Trophoblast cell (in vitro differentiated cells and primary cell): ENCODE results near the gene DDX59. TPM values are rescaled to one million over a fixed set of nuclear protein-coding genes. Genes with fewer than 3 reads are reported as not detected.

Experiments used
- DNase-seq, 2 donors: peaks; one replicate each; pipeline ENCODE4 v3.0.0-alpha.2; 2016
- H2AFZ ChIP-seq: 2 replicates; pipeline ENCODE4 v1.6.1; 2013; ENCODE audit warnings: low read length, moderate library complexity, mild to moderate bottlenecking; ENCODE audit not compliant: insufficient read depth, poor library complexity
- H2AK5ac ChIP-seq: 2 replicates; pipeline ENCODE4 v1.6.1; 2013; ENCODE audit warnings: mild to moderate bottlenecking, low read length
- H2BK120ac ChIP-seq: 2 replicates; pipeline ENCODE4 v1.6.1; 2013; ENCODE audit warnings: low read length, mild to moderate bottlenecking, moderate library complexity; ENCODE audit not compliant: insufficient read depth, poor library complexity
- H2BK12ac ChIP-seq: 2 replicates; pipeline ENCODE4 v1.6.1; 2013; ENCODE audit warnings: mild to moderate bottlenecking, low read length, moderate library complexity
- H2BK5ac ChIP-seq: 2 replicates; pipeline ENCODE4 v1.6.1; 2013; ENCODE audit warnings: low read length, low read depth, moderate library complexity, mild to moderate bottlenecking; ENCODE audit not compliant: poor library complexity
- H3K14ac ChIP-seq: 2 replicates; pipeline ENCODE4 v1.6.1; 2013; ENCODE audit warnings: mild to moderate bottlenecking, low read length
- H3K18ac ChIP-seq: 2 replicates; pipeline ENCODE4 v1.6.1; 2013; ENCODE audit warnings: mild to moderate bottlenecking, low read length
- H3K23ac ChIP-seq: 2 replicates; pipeline ENCODE4 v1.6.1; 2013; ENCODE audit warnings: low read length
- H3K27ac ChIP-seq: 2 replicates; pipeline ENCODE4 v1.5.1; 2013; ENCODE audit warnings: low read depth, mild to moderate bottlenecking, inconsistent platforms, low read length, moderate library complexity
- H3K27me3 ChIP-seq: 2 replicates; pipeline ENCODE4 v1.6.1; 2013; ENCODE audit warnings: inconsistent platforms, mild to moderate bottlenecking, low read length, moderate library complexity; ENCODE audit not compliant: insufficient read depth
- H3K36me3 ChIP-seq, 2 experiments: 1 replicate in 1 of 2; 2 replicates in 1 of 2; pipeline ENCODE4 v1.6.1; 2013; ENCODE audit warnings: low read length in 2 of 2, mild to moderate bottlenecking in 2 of 2, moderate library complexity in 1 of 2; ENCODE audit not compliant: insufficient read depth in 2 of 2, control insufficient read depth in 1 of 2
- H3K4ac ChIP-seq: 2 replicates; pipeline ENCODE4 v1.6.1; 2013; ENCODE audit warnings: low read depth, mild to moderate bottlenecking, low read length, moderate library complexity
- H3K4me1 ChIP-seq, 2 experiments: 1 replicate in 1 of 2; 2 replicates in 1 of 2; pipeline ENCODE4 v1.6.1; 2013; ENCODE audit warnings: low read length in 2 of 2, mild to moderate bottlenecking in 2 of 2, moderate library complexity in 1 of 2; ENCODE audit not compliant: insufficient read depth in 2 of 2, control insufficient read depth in 1 of 2
- H3K4me2 ChIP-seq: 2 replicates; pipeline ENCODE4 v1.6.1; 2013; ENCODE audit warnings: inconsistent platforms, mild to moderate bottlenecking, low read length, moderate library complexity
- H3K4me3 ChIP-seq: 2 replicates; pipeline ENCODE4 v1.5.1; 2013; ENCODE audit warnings: mild to moderate bottlenecking, low read depth, low read length, inconsistent platforms
- H3K79me1 ChIP-seq: one replicate; pipeline ENCODE4 v1.6.1; 2013; ENCODE audit warnings: low read length
- H3K79me2 ChIP-seq: 2 replicates; pipeline ENCODE4 v1.6.1; 2013; ENCODE audit warnings: low read length, mild to moderate bottlenecking; ENCODE audit not compliant: control insufficient read depth, insufficient read depth, poor library complexity
- H3K9ac ChIP-seq: 2 replicates; pipeline ENCODE4 v1.6.1; 2013; ENCODE audit warnings: mild to moderate bottlenecking, low read length
- H3K9me3 ChIP-seq: 2 replicates; pipeline ENCODE4 v1.6.1; 2013; ENCODE audit warnings: low read depth, mild to moderate bottlenecking, control low read depth, inconsistent platforms, low read length; ENCODE audit not compliant: insufficient read depth
- H4K12ac ChIP-seq: 2 replicates; pipeline ENCODE4 v1.6.1; 2013; ENCODE audit warnings: low read depth, mild to moderate bottlenecking, low read length, moderate library complexity
- H4K8ac ChIP-seq: 2 replicates; pipeline ENCODE4 v1.6.1; 2013; ENCODE audit warnings: low read depth, mild to moderate bottlenecking, low read length, moderate library complexity
- H4K91ac ChIP-seq: one replicate; pipeline ENCODE4 v1.6.1; 2013; ENCODE audit warnings: low read depth, mild to moderate bottlenecking, low read length, moderate library complexity
- WGBS: extraction: QIAGEN DNeasy Blood & Tissue Kit; methylation state at CpG from one replicate; pipeline ENCODE4 v1.1.7; 2013; ENCODE audit warnings: missing lambda C conversion rate; ENCODE audit not compliant: insufficient read length, insufficient coverage; ENCODE audit errors: extremely low coverage; 5-methylcytosine and 5-hydroxymethylcytosine counted together
- polyA plus RNA-seq: library from polyadenylated mRNA; stranded (reverse); fragments of 200-250 nt; gene quantifications from 2 replicates; pipeline ENCODE4 v1.2.3, GENCODE V29; 2013

Gene DDX59
- polyA plus RNA-seq: 20.7 and 21.7 TPM in 2 replicates

GRCh38 chr1:200669314-200670241 is at the start of gene DDX59:
TSS of gene DDX59 (minus strand) at chr1:200669907. CDS start at chr1:200666740, 3,167 bp downstream.
- Histone ChIP-seq H3K9me3 (no peaks in the 10 kb centered on the region), H4K91ac (peak within 1 kb of the TSS; percentile 100), H4K8ac (peak within 1 kb of the TSS; percentile 100), H3K4me1 (no peaks in the 10 kb centered on the region), H3K9ac (peak within 1 kb of the TSS; percentile 98), H2AFZ (peak within 1 kb of the TSS; percentile 95), H4K12ac (peak within 1 kb of the TSS; percentile 99), H2BK12ac (peak within 1 kb of the TSS; percentile 87), H3K4me2 (peak within 1 kb of the TSS; percentile 90), H2BK120ac (peak within 1 kb of the TSS; percentile 99), H3K79me2 (peaks cover 9% of the 10 kb centered on the region), H3K18ac (peak within 1 kb of the TSS; percentile 100), H3K27me3 (no peaks in the 10 kb centered on the region), H2AK5ac (peak within 1 kb of the TSS; percentile 97), H3K79me1 (peaks cover 9% of the 10 kb centered on the region), H2BK5ac (peak within 1 kb of the TSS; percentile 100), H3K23ac (no peak within 1 kb of the TSS), H3K4ac (peak within 1 kb of the TSS; percentile 97), H3K27ac (peak within 1 kb of the TSS; percentile 100), H3K4me3 (peak within 1 kb of the TSS; percentile 91), H3K36me3 (peaks cover 10 to 12% of the 10 kb centered on the region in 2 experiments), H3K14ac (peak within 1 kb of the TSS; percentile 100)
- no CpG with 5 or more reads among the region's 91 CpGs for WGBS
- DNase-seq: peak; percentile 94 to 97

DNA sequence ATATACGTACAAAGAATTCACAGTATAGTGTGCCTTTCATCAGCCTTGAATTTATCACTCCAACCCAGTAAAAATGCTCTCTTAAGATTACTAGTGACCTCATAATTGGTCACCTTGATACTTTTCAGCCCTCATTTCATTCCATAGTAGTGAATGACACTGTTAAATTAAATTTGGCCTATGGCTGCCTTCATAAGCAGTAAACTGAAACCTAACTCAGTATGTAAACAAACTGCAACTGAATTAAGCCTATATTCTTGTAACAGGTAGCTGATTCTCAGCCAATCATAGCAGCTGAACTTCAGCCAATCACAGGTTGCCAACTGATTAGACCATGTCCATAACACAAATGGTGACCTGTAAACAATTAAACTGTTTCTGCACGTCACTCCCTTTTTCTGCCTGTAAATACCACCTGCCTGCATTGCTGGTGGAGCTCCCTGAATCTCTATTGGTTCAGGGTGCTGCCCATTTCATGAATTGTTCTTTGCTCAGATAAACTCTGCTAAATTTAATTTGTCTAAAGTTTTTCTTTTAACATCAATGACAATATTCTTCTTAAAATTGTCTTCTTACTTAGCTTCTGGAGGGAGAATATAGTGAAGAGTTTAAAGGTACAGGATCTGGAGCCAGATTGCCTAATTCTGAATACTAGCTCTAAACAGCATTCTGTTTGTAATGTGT is 44.9 kb upstream of the DDX59 start:
- Histone ChIP-seq H4K91ac (no peak overlapping the region), H3K4me3 (no peak overlapping the region), H2AFZ (no peak overlapping the region), H3K14ac (no peak overlapping the region), H3K27me3 (no peaks in the 10 kb centered on the region), H2BK120ac (no peak overlapping the region), H4K8ac (no peak overlapping the region), H3K4me2 (no peak overlapping the region), H3K4me1 (no peaks in the 10 kb centered on the region), H3K18ac (no peak overlapping the region), H3K79me1 (no peaks in the 10 kb centered on the region), H3K27ac (no peak overlapping the region), H3K4ac (no peak overlapping the region), H2AK5ac (no peak overlapping the region), H3K79me2 (no peaks in the 10 kb centered on the region), H2BK5ac (no peak overlapping the region), H3K9ac (no peak overlapping the region), H3K9me3 (no peaks in the 10 kb centered on the region), H4K12ac (no peak overlapping the region), H2BK12ac (no peak overlapping the region), H3K23ac (no peak overlapping the region), H3K36me3 (no peaks in the 10 kb centered on the region)
- DNase-seq: no peak
- WGBS: no CpG with 5 or more reads among the region's 2 CpGs

GRCh38 chr1:200710166-200710565 is 40.5 kb upstream of the DDX59 start:
- no peak for DNase-seq
- no peak overlapping the region for H3K18ac ChIP-seq
- no peaks in the 10 kb centered on the region for H3K9me3 ChIP-seq
- H3K14ac ChIP-seq: no peak overlapping the region
- H2AFZ ChIP-seq: no peak overlapping the region
- H4K8ac ChIP-seq: no peak overlapping the region
- no peaks in the 10 kb centered on the region for H3K79me2 ChIP-seq
- no peak overlapping the region for H2BK120ac ChIP-seq
- no peak overlapping the region for H4K91ac ChIP-seq
- no peak overlapping the region for H4K12ac ChIP-seq
- H3K23ac ChIP-seq: no peak overlapping the region
- H2BK5ac ChIP-seq: no peak overlapping the region
- peaks cover 2% of the 10 kb centered on the region for H3K79me1 ChIP-seq
- no peak overlapping the region for H2BK12ac ChIP-seq
- no peak overlapping the region for H2AK5ac ChIP-seq
- H3K36me3 ChIP-seq: no peaks in the 10 kb centered on the region
- H3K9ac ChIP-seq: no peak overlapping the region
- no peak overlapping the region for H3K27ac ChIP-seq
- no peaks in the 10 kb centered on the region for H3K27me3 ChIP-seq
- no peak overlapping the region for H3K4ac ChIP-seq
- H3K4me1 ChIP-seq: peaks cover 0 to 3% of the 10 kb centered on the region in 2 experiments
- no peak overlapping the region for H3K4me3 ChIP-seq
- H3K4me2 ChIP-seq: no peak overlapping the region
- WGBS: no CpG with 5 or more reads among the region's 2 CpGs

- no peak overlapping the region for H2BK5ac ChIP-seq
- no CpG with 5 or more reads among the region's 1 CpG for WGBS
These were observed 39.1 kb upstream of the DDX59 start for GRCh38 chr1:200708769-200709168.

More at GRCh38 chr1:200708769-200709168, 39.1 kb upstream of the DDX59 start:
- H4K8ac ChIP-seq: no peak overlapping the region
- H2BK12ac ChIP-seq: no peak overlapping the region
- H3K23ac ChIP-seq: no peak overlapping the region
- H2AK5ac ChIP-seq: no peak overlapping the region
- no peak overlapping the region for H3K4me2 ChIP-seq
- H3K27ac ChIP-seq: no peak overlapping the region
- H4K91ac ChIP-seq: no peak overlapping the region
- peak; percentile 77 to 91 for DNase-seq
- peak overlapping the region; percentile 40 for H3K9ac ChIP-seq
- H4K12ac ChIP-seq: no peak overlapping the region
- no peak overlapping the region for H3K4me3 ChIP-seq
- peaks cover 0 to 3% of the 10 kb centered on the region in 2 experiments for H3K4me1 ChIP-seq
- H2AFZ ChIP-seq: no peak overlapping the region
- H2BK120ac ChIP-seq: no peak overlapping the region
- H3K18ac ChIP-seq: no peak overlapping the region
- H3K4ac ChIP-seq: no peak overlapping the region
- H3K79me2 ChIP-seq: no peaks in the 10 kb centered on the region
- no peaks in the 10 kb centered on the region for H3K36me3 ChIP-seq
- no peak overlapping the region for H3K14ac ChIP-seq
- H3K79me1 ChIP-seq: peaks cover 2% of the 10 kb centered on the region
- no peaks in the 10 kb centered on the region for H3K27me3 ChIP-seq
- no peaks in the 10 kb centered on the region for H3K9me3 ChIP-seq
